SK-N-SH (cell line): Measurements from ENCODE around the gene ZER1. TPM values are rescaled to one million over a fixed set of nuclear protein-coding genes. Genes with fewer than 3 reads are reported as not detected.

Experiments used
- CTCF ChIA-PET: fragments of 300-600, 350-600 bp; formaldehyde crosslinking; extraction: SDS; loops from one replicate; lab custom pipeline; 2021; lab: Yijun Ruan, JAX
- POLR2A ChIA-PET: fragments of 350-600 bp; sonication (Branson Sonifier 250); formaldehyde crosslinking; extraction: SDS; loops from one replicate; lab custom pipeline; 2020; ENCODE audit warnings: antibody characterized with exemption, inconsistent platforms; lab: Yijun Ruan, JAX
- DNase-seq: peaks from one replicate; pipeline ENCODE4 v3.0.0; 2012
- H2AFZ ChIP-seq: fragments of 200-600 bp; sonication (generic); 2 replicates; pipeline ENCODE4 v1.8.1; 2016; ENCODE audit warnings: antibody characterized with exemption, mild to moderate bottlenecking, low read depth
- H3F3A ChIP-seq: fragments of 200-600 bp; sonication (generic); replicated peaks from 2 replicates; pipeline ENCODE3; 2016; ENCODE audit warnings: antibody characterized with exemption, mild to moderate bottlenecking; ENCODE audit not compliant: insufficient read depth
- H3K27ac ChIP-seq, 2 experiments: fragments of 200-500 bp in 1 of 2; fragments of 200-600 bp in 1 of 2; sonication (Bioruptor generic) in 1 of 2; sonication (generic), shearing (Covaris generic) in 1 of 2; 2 replicates each; pipeline versions ENCODE4 v1.5.1 to v1.6.1; 2014 to 2016; ENCODE audit warnings: low read depth in 2 of 2, inconsistent platforms in 1 of 2, low read length in 1 of 2, mild to moderate bottlenecking in 1 of 2, mixed read lengths in 1 of 2
- H3K27me3 ChIP-seq: fragments of 200-600 bp; sonication (generic), shearing (Covaris generic); 2 replicates; pipeline ENCODE4 v1.6.1; 2016; ENCODE audit warnings: mixed run types; ENCODE audit not compliant: insufficient read depth
- H3K36me3 ChIP-seq, 2 experiments: fragments of 200-500 bp in 1 of 2; fragments of 200-600 bp in 1 of 2; sonication (Bioruptor generic) in 1 of 2; sonication (generic) in 1 of 2; replicated peaks in 1 of 2; 2 replicates each; pipeline versions ENCODE3 to v1.5.1; 2014 to 2016; ENCODE audit warnings: low read length in 1 of 2, mild to moderate bottlenecking in 1 of 2; ENCODE audit not compliant: insufficient read depth in 2 of 2, control insufficient read depth in 1 of 2
- H3K4me1 ChIP-seq, 2 experiments: fragments of 200-500 bp in 1 of 2; fragments of 200-600 bp in 1 of 2; sonication (Bioruptor generic) in 1 of 2; sonication (generic), shearing (Covaris generic) in 1 of 2; 2 replicates each; pipeline versions ENCODE4 v1.5.1 to v1.6.1; 2014 to 2016; ENCODE audit warnings: low read depth in 1 of 2, low read length in 1 of 2, mixed run types in 1 of 2; ENCODE audit not compliant: insufficient read depth in 2 of 2, control insufficient read depth in 1 of 2
- H3K4me2 ChIP-seq: fragments of 200-600 bp; sonication (generic), shearing (Covaris generic); 2 replicates; pipeline ENCODE4 v1.6.1; 2017; ENCODE audit warnings: mixed run types
- H3K4me3 ChIP-seq, 2 experiments: fragments of 200-500 bp in 1 of 2; fragments of 200-600 bp in 1 of 2; sonication (Bioruptor generic) in 1 of 2; sonication (generic), shearing (Covaris generic) in 1 of 2; 2 replicates each; pipeline versions ENCODE4 v1.5.1 to v1.8.1; 2014 to 2016; ENCODE audit warnings: low read depth in 2 of 2, inconsistent platforms in 1 of 2, low read length in 1 of 2, mild to moderate bottlenecking in 1 of 2, mixed read lengths in 1 of 2, moderate library complexity in 1 of 2
- H3K79me2 ChIP-seq: fragments of 200-600 bp; sonication (generic); 2 replicates; pipeline ENCODE4 v1.8.1; 2017; ENCODE audit warnings: mild to moderate bottlenecking; ENCODE audit not compliant: insufficient read depth
- H3K9ac ChIP-seq: fragments of 200-600 bp; sonication (generic); 2 replicates; pipeline ENCODE4 v1.6.1; 2017; ENCODE audit warnings: mixed run types
- H3K9me2 ChIP-seq: fragments of 200-600 bp; sonication (generic); 2 replicates; pipeline ENCODE4 v1.6.1; 2017; ENCODE audit warnings: mixed run types
- H3K9me3 ChIP-seq: fragments of 200-600 bp; sonication (generic); 2 replicates; pipeline ENCODE4 v1.6.1; 2017; ENCODE audit warnings: mixed run types, mild to moderate bottlenecking, moderate library complexity
- H4K20me1 ChIP-seq: fragments of 200-600 bp; sonication (generic); 2 replicates; pipeline ENCODE4 v1.6.1; 2017; ENCODE audit warnings: mild to moderate bottlenecking, mixed run types; ENCODE audit not compliant: insufficient read depth
- CHD2 ChIP-seq: fragments of 150-350 bp; IDR thresholded peaks from 2 replicates; pipeline ENCODE4 v1.6.1; 2018; ENCODE audit warnings: low read length; ENCODE audit not compliant: partially characterized antibody
- EZH2phosphoT487 ChIP-seq: fragments of 200-600 bp; sonication (generic); IDR thresholded peaks from 2 replicates; pipeline ENCODE4 v1.6.1; 2017; ENCODE audit warnings: low read depth, mixed run types, mild to moderate bottlenecking, antibody characterized with exemption, moderate library complexity, borderline replicate concordance
- FOXJ3 ChIP-seq: sonication (generic); formaldehyde crosslinking; IDR thresholded peaks from 2 replicates; pipeline ENCODE4 v1.5.1; 2020; ENCODE audit warnings: mild to moderate bottlenecking, missing genetic modification reagents
- FOXM1 ChIP-seq: IDR thresholded peaks from 2 replicates; pipeline ENCODE4 v1.4.0; 2012; ENCODE audit warnings: low read depth, mild to moderate bottlenecking
- GABPA ChIP-seq: IDR thresholded peaks from 2 replicates; pipeline ENCODE4 v1.4.0; 2012; ENCODE audit warnings: low read depth, mild to moderate bottlenecking
- GATA2 ChIP-seq: sonication (generic); formaldehyde crosslinking; IDR thresholded peaks from 2 replicates; pipeline ENCODE4 v1.5.0; 2020; ENCODE audit warnings: mild to moderate bottlenecking, missing genetic modification reagents
- MXI1 ChIP-seq: IDR thresholded peaks from 2 replicates; pipeline ENCODE4 v1.6.1; 2012; ENCODE audit warnings: mild to moderate bottlenecking, low read depth, low read length, improper control_type of control experiment
- POLR2AphosphoS5 ChIP-seq: IDR thresholded peaks from 2 replicates; pipeline ENCODE4 v1.6.1; 2012; ENCODE audit warnings: low read depth, low read length
- RAD21 ChIP-seq: IDR thresholded peaks from 2 replicates; pipeline ENCODE4 v1.6.1; 2012; ENCODE audit warnings: mild to moderate bottlenecking, low read length
- RCOR1 ChIP-seq: fragments of 150-350 bp; IDR thresholded peaks from 2 replicates; pipeline ENCODE4 v1.6.1; 2017; ENCODE audit warnings: antibody characterized with exemption, low read length
- SMC3 ChIP-seq: IDR thresholded peaks from 2 replicates; pipeline ENCODE4 v1.6.1; 2012; ENCODE audit warnings: low read depth, low read length, improper control_type of control experiment
- TAF1 ChIP-seq: IDR thresholded peaks from 2 replicates; pipeline ENCODE4 v1.6.1; 2012; ENCODE audit warnings: low read depth, mild to moderate bottlenecking, low read length, moderate library complexity, borderline replicate concordance
- TEAD4 ChIP-seq: IDR thresholded peaks from 2 replicates; pipeline ENCODE4 v1.4.0; 2012; ENCODE audit warnings: mild to moderate bottlenecking, borderline replicate concordance; ENCODE audit not compliant: insufficient read depth
- YY1 ChIP-seq: IDR thresholded peaks from 2 replicates; pipeline ENCODE4 v1.4.0; 2012; ENCODE audit warnings: low read depth, mild to moderate bottlenecking
- WGBS: methylation state at CpG from one replicate; pipeline ENCODE4 v1.1.6; 2017; ENCODE audit warnings: low lambda C conversion rate; 5-methylcytosine and 5-hydroxymethylcytosine counted together
- polyA plus RNA-seq, 3 experiments: library from polyadenylated mRNA; depleted of rRNA; stranded (reverse); fragments of >200 nt; gene quantifications; 2 replicates each; pipeline ENCODE4 v1.2.3, GENCODE V29; 2012
- TF ChIP-seq, protein P1 (sequence below): IDR thresholded peaks from 2 replicates; pipeline ENCODE4 v1.4.0; 2012; ENCODE audit warnings: low read depth
- TF ChIP-seq, protein P2 (sequence below): IDR thresholded peaks from 2 replicates; pipeline ENCODE4; 2012
- TF ChIP-seq, protein P3 (sequence below): fragments of 150-350 bp; IDR thresholded peaks from 2 replicates; pipeline ENCODE4 v1.6.1; 2016; ENCODE audit warnings: mild to moderate bottlenecking, low read depth, low read length
- TF ChIP-seq, protein P4 (sequence below): fragments of 150-350 bp; IDR thresholded peaks from 2 replicates; pipeline ENCODE4 v1.6.1; 2017; ENCODE audit warnings: antibody characterized with exemption, low read length, low read depth, borderline replicate concordance

The ZER1 gene
- polyA plus RNA-seq, 1 of the 3 experiments (the other 2 are of a cell fraction): 30.9 TPM

DNA sequence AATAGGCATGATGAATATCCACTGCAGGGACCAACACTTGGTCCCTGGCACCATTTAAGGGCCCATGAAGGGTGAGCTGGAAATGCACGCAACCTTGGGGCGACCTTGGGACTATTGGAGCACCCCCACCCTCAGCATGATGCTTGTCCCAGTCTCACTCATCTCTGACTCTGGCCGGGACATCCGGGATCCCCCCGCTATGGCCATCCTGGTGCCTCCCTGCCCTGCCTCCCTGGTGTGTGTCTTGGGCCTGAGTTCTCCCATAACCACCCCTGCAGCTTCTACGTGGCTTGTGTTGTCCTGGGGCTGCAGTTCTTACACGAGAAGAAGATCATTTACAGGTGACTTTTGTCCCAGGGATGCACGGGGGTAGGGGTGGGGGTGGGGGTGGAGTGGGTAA, 53.7 kb downstream of the ZER1 start:
- H3K4me2 ChIP-seq: no peak overlapping the region
- H3K4me1 ChIP-seq: peaks cover 0 to 3% of the 10 kb centered on the region in 2 experiments; a peak in 1 of 4 replicates
- peaks cover 0 to 7% of the 10 kb centered on the region in 2 experiments for H3K36me3 ChIP-seq
- no peak overlapping the region for H3K4me3 ChIP-seq
- H3K9me3 ChIP-seq: no peaks in the 10 kb centered on the region
- H3F3A ChIP-seq: no peaks in the 10 kb centered on the region
- H3K9me2 ChIP-seq: no peaks in the 10 kb centered on the region
- H3K27ac ChIP-seq: no peak overlapping the region
- H3K27me3 ChIP-seq: no peaks in the 10 kb centered on the region
- ChIA-PET CTCF (interaction anchor here (2.6 kb wide), 1 partner anchor 16 kb away, joined by 14 read pairs; the partner anchor contains the start of gene PKN3), POLR2A (interaction anchor here (0.6 kb wide), 2 partner anchors 26 to 155 kb away, joined by 4 to 5 read pairs; no protein-coding TSS in a partner anchor)
- TF ChIP-seq, protein P1, sequence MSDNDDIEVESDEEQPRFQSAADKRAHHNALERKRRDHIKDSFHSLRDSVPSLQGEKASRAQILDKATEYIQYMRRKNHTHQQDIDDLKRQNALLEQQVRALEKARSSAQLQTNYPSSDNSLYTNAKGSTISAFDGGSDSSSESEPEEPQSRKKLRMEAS: no peak
- TF ChIP-seq, protein P2, sequence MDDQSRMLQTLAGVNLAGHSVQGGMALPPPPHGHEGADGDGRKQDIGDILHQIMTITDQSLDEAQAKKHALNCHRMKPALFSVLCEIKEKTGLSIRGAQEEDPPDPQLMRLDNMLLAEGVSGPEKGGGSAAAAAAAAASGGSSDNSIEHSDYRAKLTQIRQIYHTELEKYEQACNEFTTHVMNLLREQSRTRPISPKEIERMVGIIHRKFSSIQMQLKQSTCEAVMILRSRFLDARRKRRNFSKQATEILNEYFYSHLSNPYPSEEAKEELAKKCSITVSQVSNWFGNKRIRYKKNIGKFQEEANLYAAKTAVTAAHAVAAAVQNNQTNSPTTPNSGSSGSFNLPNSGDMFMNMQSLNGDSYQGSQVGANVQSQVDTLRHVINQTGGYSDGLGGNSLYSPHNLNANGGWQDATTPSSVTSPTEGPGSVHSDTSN: no peak
- TF ChIP-seq MXI1 (no peak), EZH2phosphoT487 (no peak), YY1 (no peak), POLR2AphosphoS5 (no peak), GATA2 (no peak), RAD21 (no peak), FOXM1 (no peak), TAF1 (no peak), FOXJ3 (CRISPR knock-in tag) (no peak), GABPA (no peak), SMC3 (no peak)
- TF ChIP-seq, protein P3, sequence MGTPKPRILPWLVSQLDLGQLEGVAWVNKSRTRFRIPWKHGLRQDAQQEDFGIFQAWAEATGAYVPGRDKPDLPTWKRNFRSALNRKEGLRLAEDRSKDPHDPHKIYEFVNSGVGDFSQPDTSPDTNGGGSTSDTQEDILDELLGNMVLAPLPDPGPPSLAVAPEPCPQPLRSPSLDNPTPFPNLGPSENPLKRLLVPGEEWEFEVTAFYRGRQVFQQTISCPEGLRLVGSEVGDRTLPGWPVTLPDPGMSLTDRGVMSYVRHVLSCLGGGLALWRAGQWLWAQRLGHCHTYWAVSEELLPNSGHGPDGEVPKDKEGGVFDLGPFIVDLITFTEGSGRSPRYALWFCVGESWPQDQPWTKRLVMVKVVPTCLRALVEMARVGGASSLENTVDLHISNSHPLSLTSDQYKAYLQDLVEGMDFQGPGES: no peak
- 100% methylated on average over 2 of the region's 8 CpGs for WGBS
- H2AFZ ChIP-seq: no peak overlapping the region
- H3K79me2 ChIP-seq: no peaks in the 10 kb centered on the region
- peak; percentile 19 for DNase-seq
- no peak overlapping the region for H3K9ac ChIP-seq
- no peaks in the 10 kb centered on the region for H4K20me1 ChIP-seq

DNA sequence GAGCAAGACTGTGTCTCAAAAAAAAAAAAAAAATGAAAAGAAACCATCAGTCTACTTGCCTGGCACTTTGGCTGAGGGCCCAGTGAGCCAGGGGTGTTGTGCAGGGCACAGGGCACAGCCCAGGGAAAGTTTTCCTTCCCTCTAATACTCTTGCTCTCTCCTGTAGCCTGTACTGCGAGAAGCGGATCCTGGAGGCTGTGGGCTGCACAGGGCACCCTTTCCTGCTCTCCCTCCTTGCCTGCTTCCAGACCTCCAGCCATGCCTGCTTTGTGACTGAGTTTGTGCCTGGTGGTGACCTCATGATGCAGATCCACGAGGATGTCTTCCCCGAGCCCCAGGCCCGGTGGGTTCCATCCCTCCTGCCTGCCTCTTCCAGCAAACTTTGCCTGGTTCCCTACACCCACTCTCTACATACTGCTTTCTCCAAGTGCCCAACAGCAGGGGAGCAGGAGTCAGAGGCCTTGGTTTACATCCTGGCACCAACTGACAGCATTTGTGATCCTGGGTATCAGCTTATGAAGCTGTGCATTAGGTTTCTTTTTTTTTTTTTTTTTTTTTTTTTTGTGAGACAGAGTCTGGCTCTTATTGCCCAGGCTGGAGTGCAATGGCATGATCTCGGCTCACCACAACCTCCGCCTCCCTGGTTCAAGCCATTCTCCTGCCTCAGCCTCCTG, 55.0 kb downstream of the ZER1 start:
- H2AFZ ChIP-seq: no peak overlapping the region
- DNase-seq: peak; percentile 30
- H3K36me3 ChIP-seq: peaks cover 0 to 7% of the 10 kb centered on the region in 2 experiments
- no peak overlapping the region for H3K27ac ChIP-seq
- no peaks in the 10 kb centered on the region for H3K27me3 ChIP-seq
- H3K79me2 ChIP-seq: no peaks in the 10 kb centered on the region
- H3K4me3 ChIP-seq: no peak overlapping the region
- TF ChIP-seq RCOR1 (no peak), CHD2 (no peak), GABPA (no peak), TEAD4 (no peak), TAF1 (no peak)
- TF ChIP-seq, protein P4, sequence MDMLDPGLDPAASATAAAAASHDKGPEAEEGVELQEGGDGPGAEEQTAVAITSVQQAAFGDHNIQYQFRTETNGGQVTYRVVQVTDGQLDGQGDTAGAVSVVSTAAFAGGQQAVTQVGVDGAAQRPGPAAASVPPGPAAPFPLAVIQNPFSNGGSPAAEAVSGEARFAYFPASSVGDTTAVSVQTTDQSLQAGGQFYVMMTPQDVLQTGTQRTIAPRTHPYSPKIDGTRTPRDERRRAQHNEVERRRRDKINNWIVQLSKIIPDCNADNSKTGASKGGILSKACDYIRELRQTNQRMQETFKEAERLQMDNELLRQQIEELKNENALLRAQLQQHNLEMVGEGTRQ: no peak
- peaks cover 0 to 3% of the 10 kb centered on the region in 2 experiments; a peak in 1 of 4 replicates for H3K4me1 ChIP-seq
- no peak overlapping the region for H3K9ac ChIP-seq
- ChIA-PET CTCF (interaction anchor here (0.7 to 2.6 kb wide), 3 partner anchors 13 to 69 kb away, joined by 3 to 14 read pairs (median 7); partner anchors contain the start of gene PKN3), POLR2A (interaction anchor here (0.7 kb wide), 1 partner anchor 54 kb away, joined by 7 read pairs; no protein-coding TSS in a partner anchor)
- no peaks in the 10 kb centered on the region for H3K9me3 ChIP-seq
- no peak overlapping the region for H3K4me2 ChIP-seq
- H4K20me1 ChIP-seq: no peaks in the 10 kb centered on the region
- WGBS: 83% methylated on average over 6 of the region's 7 CpGs
- H3K9me2 ChIP-seq: no peaks in the 10 kb centered on the region
- no peaks in the 10 kb centered on the region for H3F3A ChIP-seq
